ENCODE measurements around the gene RBFOX2.

RBFOX2 gene

DNA sequence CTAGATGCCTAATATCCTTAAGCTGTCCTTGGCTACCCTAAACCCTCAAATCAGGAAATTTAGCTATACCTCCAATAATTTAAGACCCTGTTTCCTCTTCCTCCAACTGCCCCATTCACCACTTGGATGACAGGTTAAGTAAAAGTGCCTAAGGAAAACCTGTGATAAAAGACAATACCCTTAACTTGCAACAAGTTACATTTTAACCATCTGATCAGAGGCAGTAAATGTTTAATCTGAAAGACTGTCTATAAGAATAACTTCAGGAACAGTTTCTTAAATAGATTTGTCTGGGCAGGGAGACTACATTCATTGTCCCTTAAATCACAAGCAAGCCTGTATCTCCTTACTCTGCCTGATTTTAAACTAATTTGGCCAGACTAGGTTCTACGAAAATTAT lies 181.8 kb downstream of the RBFOX2 start:
- DNase-seq (ENCODE audit: low read depth in 2 of 2), result no peak
- H3K4me3 ChIP-seq (replicated peaks in 1 of 2; ENCODE audit: low read depth in 2 of 2, low read length in 2 of 2), result no peak overlapping the region
- TF ChIP-seq CTCF (IDR thresholded peaks at IDR 0.05; ENCODE audit: low read depth, low read length), result no peak

DNA sequence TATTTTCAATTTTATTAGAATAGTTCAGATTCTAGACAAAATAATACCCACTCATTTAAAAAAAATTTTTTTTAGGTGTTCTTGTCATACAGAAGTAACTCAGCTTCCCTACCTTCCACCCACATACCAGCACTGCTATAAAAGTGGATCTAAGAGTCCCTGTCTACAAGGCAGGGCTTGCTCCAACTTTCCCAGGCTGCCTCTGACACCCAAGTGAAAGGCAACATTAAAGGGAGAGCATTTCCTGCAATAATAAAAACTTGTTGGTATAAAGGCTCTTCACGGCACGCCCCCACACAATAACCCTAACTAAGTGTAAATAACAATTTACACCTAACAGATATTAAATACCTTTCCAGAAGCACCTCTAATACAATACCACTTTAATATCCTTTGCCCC lies 183.7 kb downstream of the RBFOX2 start:
- no peak overlapping the region for H3K4me3 ChIP-seq (replicated peaks in 1 of 2; ENCODE audit: low read depth in 2 of 2, low read length in 2 of 2)
- no peak for TF ChIP-seq CTCF (IDR thresholded peaks at IDR 0.05; ENCODE audit: low read depth, low read length)
- DNase-seq (ENCODE audit: low read depth in 2 of 2), result no peak

GRCh38 chr22:35842954-35843353 lies 185.7 kb downstream of the RBFOX2 start:
- H3K4me3 ChIP-seq (replicated peaks in 1 of 2; ENCODE audit: low read depth in 2 of 2, low read length in 2 of 2), result no peak overlapping the region
- DNase-seq (ENCODE audit: low read depth in 2 of 2), result peak; percentile 53 to 58
- TF ChIP-seq CTCF (IDR thresholded peaks at IDR 0.05; ENCODE audit: low read depth, low read length), result peak; percentile 72

DNA sequence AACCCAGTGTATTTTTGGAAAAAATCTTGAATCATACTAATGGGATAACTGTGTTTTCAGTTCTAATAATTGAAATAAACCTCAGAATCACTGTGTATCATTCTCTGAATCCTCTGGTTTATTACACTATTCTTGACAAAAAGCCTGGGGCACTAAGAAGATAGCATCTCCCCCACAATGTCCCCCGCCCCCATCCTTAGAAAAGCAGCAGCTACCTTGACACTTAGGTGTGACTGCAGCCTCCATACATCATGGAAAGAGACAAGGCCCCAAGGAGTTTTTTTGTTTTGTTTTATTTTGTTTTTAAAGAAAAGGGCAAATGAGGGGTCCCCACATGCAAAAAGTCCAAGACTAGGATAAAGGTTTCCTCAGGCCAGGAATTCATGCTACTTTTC lies 186.1 kb downstream of the RBFOX2 start:
- H3K4me3 ChIP-seq (replicated peaks in 1 of 2; ENCODE audit: low read depth in 2 of 2, low read length in 2 of 2), result no peak overlapping the region
- DNase-seq (ENCODE audit: low read depth in 2 of 2), result no peak
- TF ChIP-seq CTCF (IDR thresholded peaks at IDR 0.05; ENCODE audit: low read depth, low read length), result no peak

- no peak for DNase-seq (ENCODE audit: low read depth in 2 of 2)
- no peak for TF ChIP-seq CTCF (IDR thresholded peaks at IDR 0.05; ENCODE audit: low read depth, low read length)
- no peak overlapping the region for H3K4me3 ChIP-seq (replicated peaks in 1 of 2; ENCODE audit: low read depth in 2 of 2, low read length in 2 of 2)
Observed at GRCh38 chr22:35841907-35842518, 186.6 kb downstream of the RBFOX2 start.

GRCh38 chr22:35840302-35840739 lies 188.3 kb downstream of the RBFOX2 start:
- peak overlapping the region; percentile 53 to 64 for H3K4me3 ChIP-seq (replicated peaks in 1 of 2; ENCODE audit: low read depth in 2 of 2, low read length in 2 of 2)
- peak; percentile 98 to 99 for DNase-seq (ENCODE audit: low read depth in 2 of 2)
- TF ChIP-seq CTCF (IDR thresholded peaks at IDR 0.05; ENCODE audit: low read depth, low read length), result no peak

- TF ChIP-seq CTCF (IDR thresholded peaks at IDR 0.05; ENCODE audit: low read depth, low read length), result no peak
- peak overlapping the region; percentile 53 to 64 for H3K4me3 ChIP-seq (replicated peaks in 1 of 2; ENCODE audit: low read depth in 2 of 2, low read length in 2 of 2)
- DNase-seq (ENCODE audit: low read depth in 2 of 2), result peak; percentile 37 to 38
Observed at GRCh38 chr22:35839841-35840301, 188.8 kb downstream of the RBFOX2 start.
